Measurements from ENCODE around the gene MX2.

The MX2 gene

DNA sequence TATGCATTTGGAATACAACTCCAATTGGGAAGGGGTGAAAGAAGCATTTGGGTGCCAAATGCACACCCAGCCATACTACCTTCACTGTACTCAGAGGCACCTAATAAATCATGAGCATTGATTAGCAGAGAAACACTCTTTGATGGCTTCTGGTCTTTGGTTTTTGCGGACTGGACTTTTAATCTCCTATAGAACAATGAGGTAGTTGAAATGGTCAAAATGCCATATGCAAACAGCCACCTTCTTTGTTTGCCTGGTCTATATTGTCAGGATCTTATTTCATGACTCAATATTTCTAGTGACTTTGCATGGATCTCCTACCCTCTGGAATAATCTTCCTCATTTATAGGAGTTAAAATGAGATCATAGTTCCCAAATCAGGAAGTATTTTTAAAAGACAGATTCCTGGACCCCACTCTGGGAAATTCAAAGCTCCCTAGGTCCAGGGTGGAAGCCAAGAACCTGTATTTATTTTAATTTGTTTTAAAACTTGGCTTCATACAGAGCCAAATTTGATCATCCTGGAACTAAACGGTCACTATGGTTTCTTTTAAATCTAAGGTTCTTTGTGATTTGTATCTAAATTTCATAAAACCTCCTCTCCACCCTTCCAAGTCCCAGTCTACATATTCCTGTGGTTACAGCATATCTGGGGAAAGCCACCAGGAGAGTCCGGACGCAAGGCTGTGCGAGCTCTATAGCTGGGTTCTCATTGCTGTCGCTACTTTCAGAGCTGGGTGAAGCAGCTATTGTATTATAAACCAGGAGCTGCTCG, 36.5 kb upstream of the MX2 start:
- no peak overlapping the region for H3K4me3 ChIP-seq (ENCODE audit: low read length)
- H4K20me1 ChIP-seq (ENCODE audit: insufficient read depth, low read length), result no peaks in the 10 kb centered on the region
- peaks cover 3% of the 10 kb centered on the region; the same call in 1 of the 2 replicates for H3K9me3 ChIP-seq (ENCODE audit: insufficient read depth, low read length)
- H3K4me1 ChIP-seq (ENCODE audit: low read length), result no peaks in the 10 kb centered on the region
- no peaks in the 10 kb centered on the region for H3K36me3 ChIP-seq (replicated peaks; ENCODE audit: low read depth, low read length)
- no peak overlapping the region for H3K4me2 ChIP-seq (ENCODE audit: low read length)
- no peaks in the 10 kb centered on the region for H3K79me2 ChIP-seq (ENCODE audit: low read length)
- H3K27ac ChIP-seq (ENCODE audit: low read length), result no peak overlapping the region
- no peak overlapping the region for H2AFZ ChIP-seq (ENCODE audit: low read depth, low read length)
- no peak overlapping the region for H3K9ac ChIP-seq (ENCODE audit: low read length)
- TF ChIP-seq EZH2phosphoT487 (IDR thresholded peaks at IDR 0.05; ENCODE audit: low read depth), result no peak
- TF ChIP-seq, protein P1, sequence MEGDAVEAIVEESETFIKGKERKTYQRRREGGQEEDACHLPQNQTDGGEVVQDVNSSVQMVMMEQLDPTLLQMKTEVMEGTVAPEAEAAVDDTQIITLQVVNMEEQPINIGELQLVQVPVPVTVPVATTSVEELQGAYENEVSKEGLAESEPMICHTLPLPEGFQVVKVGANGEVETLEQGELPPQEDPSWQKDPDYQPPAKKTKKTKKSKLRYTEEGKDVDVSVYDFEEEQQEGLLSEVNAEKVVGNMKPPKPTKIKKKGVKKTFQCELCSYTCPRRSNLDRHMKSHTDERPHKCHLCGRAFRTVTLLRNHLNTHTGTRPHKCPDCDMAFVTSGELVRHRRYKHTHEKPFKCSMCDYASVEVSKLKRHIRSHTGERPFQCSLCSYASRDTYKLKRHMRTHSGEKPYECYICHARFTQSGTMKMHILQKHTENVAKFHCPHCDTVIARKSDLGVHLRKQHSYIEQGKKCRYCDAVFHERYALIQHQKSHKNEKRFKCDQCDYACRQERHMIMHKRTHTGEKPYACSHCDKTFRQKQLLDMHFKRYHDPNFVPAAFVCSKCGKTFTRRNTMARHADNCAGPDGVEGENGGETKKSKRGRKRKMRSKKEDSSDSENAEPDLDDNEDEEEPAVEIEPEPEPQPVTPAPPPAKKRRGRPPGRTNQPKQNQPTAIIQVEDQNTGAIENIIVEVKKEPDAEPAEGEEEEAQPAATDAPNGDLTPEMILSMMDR (IDR thresholded peaks at IDR 0.05; ENCODE audit: low read depth, low read length), result no peak
- H3K27me3 ChIP-seq (ENCODE audit: low read depth, low read length), result no peaks in the 10 kb centered on the region

DNA sequence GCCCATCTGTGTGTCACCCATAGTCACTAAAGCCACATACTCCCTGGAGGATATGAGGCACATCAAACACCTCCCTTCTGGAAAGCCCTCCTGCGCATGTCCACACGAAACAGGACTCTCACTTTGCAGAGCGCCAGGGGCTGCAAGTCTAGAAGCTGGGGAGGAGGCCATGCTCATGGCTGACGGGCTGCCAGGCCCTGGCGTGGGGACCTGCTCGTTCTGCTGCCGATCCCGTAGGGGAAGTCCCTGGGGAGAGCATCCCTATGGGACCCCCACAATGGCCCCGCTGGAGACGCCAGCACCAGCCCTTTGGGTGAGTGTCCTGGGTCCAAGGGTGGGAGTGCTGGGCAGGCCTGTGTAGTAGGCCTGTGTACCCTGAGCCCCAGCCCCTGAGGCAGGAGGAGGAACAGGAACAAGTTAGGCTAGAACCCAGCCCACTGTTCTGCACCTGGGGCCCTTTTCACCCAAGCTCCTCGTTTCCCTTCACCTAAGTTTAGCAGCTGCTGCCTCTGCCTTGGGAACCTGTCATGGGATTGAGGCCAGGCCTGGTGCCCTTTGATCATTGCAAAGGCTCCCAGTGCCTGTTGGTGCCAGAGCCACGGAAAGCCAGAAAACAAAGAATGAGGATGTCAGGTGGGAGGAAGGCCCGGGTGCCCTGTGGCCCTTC, 35.3 kb upstream of the MX2 start:
- H3K4me2 ChIP-seq (ENCODE audit: low read length), result no peak overlapping the region

DNA sequence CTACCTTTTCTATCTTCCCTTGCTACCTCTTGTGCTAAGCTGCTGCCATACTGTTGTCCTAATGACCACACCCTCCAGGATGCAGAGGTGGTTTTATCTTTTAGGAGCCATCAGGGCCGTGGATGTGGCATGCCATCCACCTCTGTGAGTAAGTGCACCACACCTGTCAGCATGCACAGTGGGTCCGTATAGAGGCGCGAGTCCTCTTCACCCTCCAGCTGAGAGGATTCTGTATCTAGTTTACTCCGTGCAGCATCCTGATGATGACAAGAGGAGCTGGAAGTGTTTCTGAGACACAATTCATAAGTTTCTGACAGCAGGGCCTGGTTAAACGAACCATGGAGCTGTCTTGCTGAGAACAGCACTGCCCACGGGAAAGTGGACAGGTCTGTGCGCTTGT, 34.1 kb upstream of the MX2 start:
- Histone ChIP-seq H3K9me3 (ENCODE audit: insufficient read depth, low read length) (no peaks in the 10 kb centered on the region), H3K27me3 (ENCODE audit: low read depth, low read length) (no peaks in the 10 kb centered on the region), H3K4me3 (ENCODE audit: low read length) (no peak overlapping the region), H3K4me1 (ENCODE audit: low read length) (no peaks in the 10 kb centered on the region), H2AFZ (ENCODE audit: low read depth, low read length) (no peak overlapping the region), H3K27ac (ENCODE audit: low read length) (no peak overlapping the region), H3K79me2 (ENCODE audit: low read length) (no peaks in the 10 kb centered on the region), H3K4me2 (ENCODE audit: low read length) (no peak overlapping the region), H3K36me3 (replicated peaks; ENCODE audit: low read depth, low read length) (no peaks in the 10 kb centered on the region), H3K9ac (ENCODE audit: low read length) (no peak overlapping the region), H4K20me1 (ENCODE audit: insufficient read depth, low read length) (no peaks in the 10 kb centered on the region)
- TF ChIP-seq EZH2phosphoT487 (IDR thresholded peaks at IDR 0.05; ENCODE audit: low read depth), result no peak
- TF ChIP-seq, protein P1 (IDR thresholded peaks at IDR 0.05; ENCODE audit: low read depth, low read length), result no peak

More for the DNA sequence above, 35.3 kb upstream of the MX2 start:
- no peak overlapping the region for H3K4me3 ChIP-seq (ENCODE audit: low read length)
- H3K27ac ChIP-seq (ENCODE audit: low read length), result no peak overlapping the region
- no peaks in the 10 kb centered on the region for H4K20me1 ChIP-seq (ENCODE audit: insufficient read depth, low read length)
- H3K4me1 ChIP-seq (ENCODE audit: low read length), result no peaks in the 10 kb centered on the region
- H3K27me3 ChIP-seq (ENCODE audit: low read depth, low read length), result no peaks in the 10 kb centered on the region
- no peak overlapping the region for H2AFZ ChIP-seq (ENCODE audit: low read depth, low read length)
- TF ChIP-seq, protein P1 (IDR thresholded peaks at IDR 0.05; ENCODE audit: low read depth, low read length), result no peak
- TF ChIP-seq EZH2phosphoT487 (IDR thresholded peaks at IDR 0.05; ENCODE audit: low read depth), result no peak
- H3K9ac ChIP-seq (ENCODE audit: low read length), result no peak overlapping the region
- H3K79me2 ChIP-seq (ENCODE audit: low read length), result no peaks in the 10 kb centered on the region
- H3K36me3 ChIP-seq (replicated peaks; ENCODE audit: low read depth, low read length), result no peaks in the 10 kb centered on the region
- H3K9me3 ChIP-seq (ENCODE audit: insufficient read depth, low read length), result peaks cover 3% of the 10 kb centered on the region; the same call in 1 of the 2 replicates
